DLD1 (cell line): ENCODE results near the gene RGS16.

Experiments
- in situ Hi-C: cut with HindIII; loops from 2 replicates; pipeline ENCODE4 v1.10.0; 2017; ENCODE audit warnings: low sequenced_read_pairs

Gene RGS16

DNA sequence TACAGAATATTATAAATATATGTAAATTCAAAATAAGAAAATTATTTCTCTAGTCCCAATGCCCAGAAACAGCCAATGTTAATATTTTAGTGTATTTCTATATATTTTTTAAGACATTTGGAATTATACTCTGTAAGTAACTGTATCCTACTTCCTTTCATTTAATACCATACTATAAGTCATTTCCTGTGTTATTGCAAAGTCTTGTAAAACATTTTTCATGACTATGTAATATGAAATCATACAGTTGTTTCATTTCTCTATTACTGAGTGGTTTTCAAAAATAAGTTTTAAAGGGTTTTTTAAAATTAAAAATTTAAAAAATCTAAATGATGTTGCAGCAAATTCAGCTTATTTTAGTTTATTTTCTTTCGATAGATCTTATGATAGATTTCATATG, 17.1 kb downstream of the RGS16 start:
- in situ Hi-C loops, result no loop called here

DNA sequence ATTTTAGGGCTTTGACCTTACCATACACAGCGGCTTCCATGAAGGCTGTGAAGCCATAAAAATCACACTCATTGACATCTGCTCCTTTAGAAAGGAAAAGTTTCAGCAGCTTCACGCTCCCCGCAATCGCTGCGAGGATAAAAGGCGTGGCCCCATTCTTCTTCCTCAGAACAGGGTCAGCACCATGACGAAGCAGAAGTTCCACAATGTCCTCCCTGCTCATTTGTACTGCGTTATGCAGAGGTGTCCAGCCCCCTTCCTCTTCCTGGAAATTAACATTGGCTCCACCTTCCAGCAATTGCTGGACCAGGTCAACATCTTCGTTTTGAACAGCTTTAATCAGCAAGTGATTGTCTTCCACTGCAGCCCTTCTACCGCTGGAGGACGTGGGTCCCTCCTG, 17.8 kb downstream of the RGS16 start:
- in situ Hi-C loops, result no loop called here

DNA sequence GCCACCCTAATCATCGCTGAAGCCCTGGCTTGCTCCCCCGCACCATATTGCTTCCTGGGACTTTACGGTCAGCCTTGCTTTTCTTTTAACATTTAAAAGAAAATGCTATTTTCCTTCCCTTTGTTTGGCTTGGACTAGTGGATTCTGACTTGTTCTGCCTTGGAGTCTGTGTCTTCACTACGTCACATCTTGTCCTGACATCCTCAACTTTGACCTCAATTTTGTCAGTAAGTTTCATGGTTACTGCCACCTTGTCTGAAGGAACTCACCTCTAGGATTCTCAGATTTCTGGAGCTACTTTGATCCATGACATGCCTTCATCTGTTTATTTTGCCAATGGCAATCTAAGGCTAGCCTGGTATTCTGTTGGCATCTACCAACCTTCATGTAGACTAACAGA, 19.4 kb downstream of the RGS16 start:
- in situ Hi-C loops, result no loop called here

DNA sequence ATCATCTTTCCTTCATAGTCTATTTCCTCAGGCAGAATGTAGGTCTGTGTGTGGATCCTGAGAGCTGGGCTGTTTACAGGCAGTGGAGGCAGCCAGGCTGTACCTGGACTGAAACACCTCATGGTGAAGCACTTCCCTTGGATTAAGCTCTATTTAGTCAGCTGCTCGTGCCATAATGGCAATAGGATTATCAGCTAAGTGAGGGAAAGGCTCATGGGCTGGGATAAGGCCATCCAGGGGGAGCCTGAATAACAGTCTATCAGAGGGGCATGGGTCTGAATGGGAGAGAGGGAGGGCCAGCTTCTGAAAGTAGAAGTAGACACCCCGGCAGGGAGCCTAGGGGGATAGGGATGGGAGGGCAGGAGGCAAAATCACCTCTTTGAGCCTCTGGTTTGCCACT, 23.5 kb downstream of the RGS16 start:
- in situ Hi-C loops, result no loop called here

DNA sequence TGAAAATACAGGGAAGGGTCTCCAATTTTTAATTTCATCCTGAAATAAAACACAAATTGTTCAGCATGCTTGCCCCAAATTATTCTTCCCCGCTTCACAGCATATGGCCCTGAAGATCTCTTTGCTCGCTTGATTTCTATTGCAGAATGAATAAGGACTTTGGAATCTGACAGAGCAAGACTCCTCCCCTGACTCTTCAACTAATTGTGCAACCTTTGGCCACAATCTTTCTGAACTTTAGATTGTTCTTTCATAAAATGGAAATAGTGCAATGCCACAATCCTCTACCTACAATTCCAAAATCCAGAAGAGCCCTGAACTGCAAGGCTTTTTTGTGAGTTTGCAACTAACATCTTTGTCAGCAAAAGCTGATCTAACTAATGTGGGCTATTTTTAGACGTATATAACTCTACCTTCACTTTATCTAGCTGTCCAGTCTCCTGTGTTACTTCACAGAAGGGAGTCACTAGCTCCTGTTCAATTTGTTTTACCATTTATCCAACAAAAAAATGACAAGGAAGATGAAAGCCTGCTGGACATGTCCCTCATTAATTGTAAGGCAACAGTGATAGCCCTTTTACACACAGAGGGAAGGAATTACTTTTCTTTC, 28.5 kb downstream of the RGS16 start:
- in situ Hi-C loops, result no loop called here

DNA sequence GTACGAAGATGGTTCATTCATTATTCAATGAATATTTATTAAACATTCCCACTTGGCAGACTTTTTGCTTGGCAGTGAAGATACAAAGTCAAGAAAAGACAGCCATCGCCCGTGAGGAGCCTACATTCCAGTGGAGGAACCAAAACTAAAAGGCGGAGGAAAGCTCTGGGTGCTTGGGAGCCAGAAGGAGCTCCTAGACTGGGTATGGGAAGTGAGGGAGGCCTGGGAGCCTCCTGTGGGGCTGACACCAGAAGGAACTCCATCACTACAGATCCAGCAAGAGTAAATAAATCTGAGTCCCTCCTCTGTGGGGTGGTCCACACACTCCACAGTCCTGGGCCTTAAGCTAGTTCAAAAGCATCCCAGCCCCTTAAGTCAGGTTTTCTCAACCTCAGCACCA, 30.0 kb downstream of the RGS16 start:
- in situ Hi-C loops, result no loop called here

DNA sequence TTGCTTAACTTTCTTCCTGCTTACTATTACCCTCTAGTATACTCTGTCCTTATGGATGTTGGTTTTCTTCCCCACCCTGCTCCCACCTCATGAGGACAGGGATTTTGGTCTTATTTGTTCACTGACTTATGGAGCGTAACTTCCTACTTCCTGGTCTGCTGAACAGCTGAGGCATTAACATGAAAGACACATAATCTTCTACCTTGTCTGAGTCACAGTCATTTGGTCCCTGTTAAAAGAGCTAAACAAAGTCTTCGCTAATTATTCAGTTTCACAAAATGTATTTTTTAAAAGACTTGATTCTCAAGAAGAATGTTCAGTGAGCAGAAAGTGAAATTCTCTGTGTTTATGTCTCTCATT, 33.6 kb downstream of the RGS16 start:
- in situ Hi-C loops, result no loop called here

DNA sequence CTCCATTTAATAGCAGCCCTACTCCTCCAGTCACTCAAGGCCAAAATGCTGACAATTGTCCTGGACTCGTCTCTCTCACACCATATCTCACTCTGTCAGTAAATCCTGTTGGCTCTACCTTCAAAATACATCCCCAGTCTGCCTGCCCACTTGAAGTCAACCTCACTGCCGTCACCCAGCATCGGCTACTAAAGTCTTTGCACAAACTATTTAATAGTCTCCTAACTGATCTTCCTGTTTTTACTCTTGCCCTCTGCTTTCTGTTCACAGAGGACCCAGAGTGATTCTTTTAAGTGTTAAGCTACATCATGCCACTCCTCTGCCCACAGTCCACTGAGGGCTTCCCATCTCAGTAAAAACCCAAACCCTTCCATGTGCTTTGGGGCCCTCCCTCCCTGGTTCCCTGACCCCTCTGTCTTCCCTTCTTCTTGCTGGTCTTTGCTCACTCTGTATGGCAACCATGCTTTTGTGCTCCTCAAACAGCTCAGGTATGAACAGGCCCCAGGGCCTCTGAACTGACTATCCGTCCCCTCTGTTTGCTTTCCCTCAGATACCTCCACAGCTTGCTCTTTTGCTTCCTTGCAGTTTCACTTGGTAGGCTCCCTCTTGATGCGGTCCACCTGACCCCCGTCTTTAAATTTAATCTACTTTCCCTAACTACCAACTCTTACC, 34.1 kb downstream of the RGS16 start:
- in situ Hi-C loops, result no loop called here

DNA sequence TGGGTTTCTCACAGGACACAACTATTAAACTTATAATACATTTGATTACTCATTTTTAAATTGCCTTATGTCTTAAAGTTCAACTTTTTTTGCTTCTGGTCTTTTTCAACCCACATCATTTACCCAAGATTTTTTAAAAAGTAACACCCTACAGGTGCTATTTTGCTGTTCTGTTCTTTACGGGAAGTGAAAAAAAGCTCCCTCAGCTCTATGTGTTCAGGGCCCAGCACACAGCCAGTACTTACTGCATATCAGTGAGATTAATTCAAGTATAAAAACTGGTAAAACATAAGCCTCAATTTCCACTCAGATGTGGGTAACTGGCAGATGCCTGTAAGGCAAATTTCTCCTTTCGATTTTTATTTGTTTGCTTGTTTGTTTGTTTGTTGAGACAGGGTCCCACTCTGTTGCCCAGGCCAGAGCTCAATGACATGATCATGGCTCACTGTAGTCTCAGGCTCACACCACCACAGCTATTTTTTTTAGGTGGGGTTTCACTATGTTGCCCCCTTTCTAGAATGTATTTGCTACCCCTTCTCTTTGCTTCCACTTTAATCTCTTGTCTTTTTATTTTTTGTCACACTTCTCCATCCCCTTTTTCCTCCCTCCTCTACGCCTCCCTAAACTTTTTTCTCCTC, 35.4 kb downstream of the RGS16 start:
- in situ Hi-C loops, result no loop called here

DNA sequence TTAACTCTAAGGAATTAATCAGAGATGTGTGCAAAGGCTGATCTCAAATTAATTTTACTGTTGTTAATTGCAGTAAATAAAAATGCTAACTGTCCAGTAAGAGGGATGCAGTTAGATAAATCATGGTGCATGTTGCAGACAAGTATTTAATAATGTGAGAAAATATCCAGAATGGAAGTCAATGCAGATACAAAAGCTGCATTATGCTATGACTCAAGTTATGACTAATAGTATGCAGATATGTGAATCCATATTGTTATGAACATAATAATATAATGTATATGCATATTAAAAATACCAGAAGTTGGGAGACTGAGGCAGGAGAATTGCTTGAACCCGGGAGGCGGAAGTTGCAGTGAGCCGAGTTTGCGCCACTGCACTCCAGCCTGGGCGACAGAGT, 36.6 kb downstream of the RGS16 start:
- in situ Hi-C loops, result no loop called here

DNA sequence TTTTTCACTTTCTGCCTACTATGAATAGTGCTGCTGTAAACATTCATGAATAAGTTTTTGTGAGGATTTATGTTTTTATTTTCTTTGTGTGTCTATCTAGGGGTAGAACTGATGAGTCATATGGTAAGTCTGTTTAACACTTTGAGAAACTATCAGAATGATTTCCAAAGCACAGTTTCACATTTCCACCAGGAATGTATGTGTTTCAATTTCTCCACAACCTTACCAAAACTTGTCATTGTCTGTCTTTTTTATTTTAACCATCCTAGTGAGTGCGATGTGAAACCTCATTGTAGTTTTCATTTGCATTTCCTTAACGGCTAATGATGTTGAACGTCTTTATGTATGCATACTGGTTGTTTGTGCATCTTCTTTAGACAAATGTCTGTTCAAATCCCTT, 38.7 kb downstream of the RGS16 start:
- in situ Hi-C loops, result no loop called here

DNA sequence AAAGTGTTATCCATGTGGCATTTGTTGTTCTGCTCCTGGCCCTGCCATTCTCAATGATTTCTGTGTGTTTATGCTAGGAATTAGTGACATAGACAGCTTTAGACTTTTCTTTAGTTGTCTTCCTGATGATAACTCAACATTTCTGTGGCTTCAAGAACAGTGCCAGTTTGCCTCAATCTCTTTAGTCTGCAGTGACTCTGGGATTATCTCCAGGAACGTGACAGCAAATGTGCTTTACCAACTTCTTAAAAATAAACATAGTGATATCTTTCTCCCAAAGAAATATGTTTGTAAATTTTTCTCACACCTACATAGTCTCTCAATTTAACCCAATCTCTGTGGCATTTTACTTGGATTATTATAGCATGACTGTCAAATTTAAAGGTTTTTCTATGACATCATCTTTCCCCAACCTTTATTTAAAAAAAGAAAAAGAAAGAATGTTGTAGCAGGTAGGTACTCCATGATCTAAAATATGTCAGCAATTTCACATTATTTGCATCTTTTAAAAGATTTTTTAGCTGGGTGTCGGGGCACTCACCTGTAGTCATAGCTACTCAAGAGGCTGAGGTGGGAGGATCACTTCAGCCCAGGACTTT, 39.7 kb downstream of the RGS16 start:
- in situ Hi-C loops, result no loop called here

DNA sequence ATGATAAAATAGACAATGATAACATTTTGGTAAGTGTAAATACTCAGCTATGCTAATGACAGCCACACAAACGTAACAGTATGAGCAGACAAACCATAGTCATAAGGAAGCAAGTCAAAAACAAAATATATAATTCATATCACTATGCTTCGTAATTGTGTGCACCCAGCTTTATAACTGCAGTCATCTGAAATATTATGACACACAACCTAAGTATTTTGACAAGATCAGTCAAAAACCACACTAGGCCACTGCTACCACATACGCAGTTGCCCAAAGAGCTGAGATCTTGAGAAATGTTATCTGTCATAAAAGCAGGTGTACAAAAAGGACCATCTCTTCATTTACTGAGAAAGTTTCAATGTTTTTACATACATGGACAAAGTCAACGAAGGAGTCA, 41.1 kb downstream of the RGS16 start:
- in situ Hi-C loops, result no loop called here

DNA sequence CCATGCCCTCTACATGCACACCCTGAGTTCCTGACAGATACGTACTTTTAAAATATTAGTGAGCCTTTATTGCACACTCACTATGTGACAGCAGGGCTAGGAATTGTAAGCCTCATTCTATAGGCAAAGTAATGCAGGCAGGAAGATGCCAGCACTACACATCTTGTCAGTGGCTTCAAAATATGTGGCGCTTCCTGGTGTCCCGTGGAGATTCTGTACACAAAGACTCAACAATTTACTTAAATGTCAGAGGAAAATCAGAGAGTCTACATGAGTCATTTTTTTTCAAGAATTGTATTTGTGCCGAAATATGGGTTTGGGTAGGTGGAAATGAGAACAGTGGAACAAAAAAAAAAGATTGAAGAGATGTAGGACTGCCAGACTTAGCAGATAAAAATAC, 42.7 kb downstream of the RGS16 start:
- in situ Hi-C loops, result no loop called here

DNA sequence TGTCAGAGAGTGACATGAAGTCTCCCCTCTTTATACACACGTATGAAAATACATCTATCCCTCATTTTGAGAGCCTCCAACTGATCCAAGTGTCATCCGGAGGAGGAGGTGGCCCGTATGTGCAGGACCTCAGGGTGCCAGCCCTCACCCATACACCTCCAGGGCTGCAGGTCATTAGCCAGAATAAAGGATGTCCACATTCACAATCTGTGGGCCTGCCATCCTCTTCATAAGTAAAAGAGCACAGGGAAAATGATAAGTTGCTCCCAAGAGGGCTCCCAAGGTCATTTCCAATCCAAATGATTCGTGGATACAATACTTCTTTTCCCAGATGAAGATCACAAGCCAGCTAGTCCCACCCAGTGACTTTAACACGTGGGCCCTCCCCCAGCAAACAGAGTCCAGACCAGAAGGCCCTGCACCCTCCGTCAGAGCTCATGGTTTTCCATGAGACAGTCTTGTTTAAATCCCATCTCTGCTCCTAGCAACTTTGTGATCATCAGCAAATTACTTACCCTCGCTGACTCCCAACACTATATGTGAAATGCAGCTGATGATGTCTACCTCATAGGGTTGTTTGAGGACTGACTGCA, 43.7 kb downstream of the RGS16 start:
- in situ Hi-C loops, result no loop called here

DNA sequence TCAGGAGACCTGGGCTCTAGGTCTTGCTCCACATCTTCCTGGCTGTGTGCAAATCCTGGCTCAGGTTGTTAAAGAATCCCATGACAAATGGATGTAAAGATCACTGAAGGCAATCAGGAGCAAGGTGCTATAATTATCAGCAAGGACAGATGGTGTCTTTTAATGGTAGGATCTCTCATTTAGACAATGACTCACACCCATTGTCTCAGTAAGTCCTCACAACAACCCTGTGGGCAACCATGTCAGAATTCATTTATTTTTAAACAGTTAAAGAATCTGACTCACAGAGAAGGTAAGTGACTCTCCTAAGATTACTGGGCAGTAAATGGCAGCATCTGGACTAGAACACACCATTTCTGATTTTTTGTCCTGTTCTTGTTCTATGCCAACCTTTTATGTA, 47.9 kb downstream of the RGS16 start:
- in situ Hi-C loops, result no loop called here

DNA sequence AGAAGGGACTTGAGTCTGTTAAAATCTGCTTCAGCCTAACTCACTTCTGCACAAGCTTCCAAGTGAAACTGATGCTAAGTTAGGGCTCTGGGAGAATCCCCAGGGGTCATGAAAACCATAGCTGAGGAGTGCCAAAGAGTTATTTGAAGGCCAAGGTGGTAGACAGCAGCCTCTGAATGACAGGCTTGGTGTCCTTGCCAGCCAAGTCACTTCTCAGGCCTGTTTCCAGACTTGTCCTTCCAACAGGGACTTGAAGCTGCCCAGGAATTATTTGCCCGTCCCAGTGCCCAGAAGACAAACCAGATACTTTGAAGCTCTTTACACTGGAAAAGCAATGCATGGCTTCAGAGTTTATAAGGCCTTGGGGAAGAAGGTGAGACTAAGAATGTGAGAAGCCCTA, 48.7 kb downstream of the RGS16 start:
- in situ Hi-C loops, result no loop called here

DNA sequence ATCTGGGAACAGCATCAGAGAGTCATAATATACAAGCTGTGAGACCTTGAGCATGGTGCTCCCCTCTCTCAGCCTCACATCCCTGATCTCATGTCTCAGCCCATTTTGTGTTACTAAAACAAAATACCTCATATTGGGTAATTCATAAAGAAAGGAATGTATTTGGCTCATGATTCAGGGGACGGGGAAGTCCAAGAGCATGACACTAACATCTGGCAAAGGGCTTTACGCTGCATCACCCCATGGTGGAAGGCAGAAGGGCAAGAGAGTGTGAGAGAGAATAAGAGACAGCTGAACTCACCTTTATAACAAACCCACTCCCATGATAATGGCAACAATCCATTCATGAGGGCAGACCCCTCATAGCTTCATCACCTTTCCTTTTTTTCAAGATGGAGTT, 51.7 kb downstream of the RGS16 start:
- in situ Hi-C loops, result no loop called here

DNA sequence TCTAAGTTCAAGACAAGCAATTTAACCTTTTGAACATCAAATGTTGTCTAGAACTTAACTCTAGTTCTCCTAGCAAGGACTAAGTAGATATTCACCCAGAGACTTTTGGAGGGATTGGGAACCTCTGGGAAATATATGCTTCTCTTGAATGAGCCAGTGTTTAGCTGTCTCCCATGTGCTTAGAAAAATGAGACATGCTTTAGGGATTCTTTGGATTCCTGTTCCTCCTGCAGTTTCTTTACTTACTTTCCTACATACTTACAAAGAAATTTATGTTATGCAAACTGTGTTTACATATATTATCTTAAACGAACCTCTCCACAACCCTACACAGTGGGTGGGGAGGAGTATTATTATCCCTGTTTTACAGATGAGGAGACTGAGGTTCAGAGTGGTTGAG, 54.4 kb downstream of the RGS16 start:
- in situ Hi-C loops, result no loop called here

DNA sequence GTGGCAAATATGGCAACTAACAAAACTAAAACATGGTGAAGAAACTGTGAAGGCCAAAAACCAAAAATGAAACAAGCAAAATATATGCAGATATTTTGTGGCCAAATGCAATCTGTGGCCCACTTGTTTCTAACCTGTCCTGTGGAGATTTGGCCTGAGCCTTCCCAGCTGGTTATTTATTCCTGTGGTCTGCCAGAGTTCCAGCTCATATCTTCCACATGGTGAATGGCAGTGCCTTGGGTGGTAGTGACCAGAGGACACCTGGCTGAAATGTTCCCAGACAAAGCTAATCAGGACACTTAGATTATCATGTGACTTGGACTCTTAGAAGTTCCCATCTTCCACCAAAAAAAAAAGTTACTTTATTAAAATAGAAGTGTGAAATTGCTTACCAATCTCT, 54.8 kb downstream of the RGS16 start:
- in situ Hi-C loops, result no loop called here
